AG09309 (cell line): Measurements from ENCODE around the gene CFAP90.

ENCODE experiments used
- DNase-seq: peaks from one replicate; pipeline ENCODE4 v3.0.0-alpha.2; 2010; ENCODE audit warnings: low read depth
- H3K4me3 ChIP-seq: 2 replicates; pipeline ENCODE4 v1.5.1; 2011; ENCODE audit warnings: mild to moderate bottlenecking, low read depth, low read length, moderate library complexity; ENCODE audit not compliant: control insufficient read depth
- TF ChIP-seq, protein P1 (sequence below): IDR thresholded peaks from 2 replicates; pipeline ENCODE4 v1.5.1; 2011; ENCODE audit warnings: mild to moderate bottlenecking, low read depth, low read length, inconsistent platforms; ENCODE audit not compliant: insufficient read depth, control insufficient read depth; ENCODE audit errors: missing control alignments

The CFAP90 gene, protein sequence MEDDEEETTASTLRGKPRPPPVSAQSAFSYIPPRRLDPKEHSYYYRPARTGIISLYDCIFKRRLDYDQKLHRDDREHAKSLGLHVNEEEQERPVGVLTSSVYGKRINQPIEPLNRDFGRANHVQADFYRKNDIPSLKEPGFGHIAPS

GRCh38 chr5:7850395-7851239 lies at the start of gene CFAP90:
TSS of gene CFAP90 (minus strand) at chr5:7851133. CDS start at chr5:7851021, 112 bp downstream.
- no peak for DNase-seq
- H3K4me3 ChIP-seq = no peak within 1 kb of the TSS; the same call in none of the 2 replicates
- TF ChIP-seq, protein P1, sequence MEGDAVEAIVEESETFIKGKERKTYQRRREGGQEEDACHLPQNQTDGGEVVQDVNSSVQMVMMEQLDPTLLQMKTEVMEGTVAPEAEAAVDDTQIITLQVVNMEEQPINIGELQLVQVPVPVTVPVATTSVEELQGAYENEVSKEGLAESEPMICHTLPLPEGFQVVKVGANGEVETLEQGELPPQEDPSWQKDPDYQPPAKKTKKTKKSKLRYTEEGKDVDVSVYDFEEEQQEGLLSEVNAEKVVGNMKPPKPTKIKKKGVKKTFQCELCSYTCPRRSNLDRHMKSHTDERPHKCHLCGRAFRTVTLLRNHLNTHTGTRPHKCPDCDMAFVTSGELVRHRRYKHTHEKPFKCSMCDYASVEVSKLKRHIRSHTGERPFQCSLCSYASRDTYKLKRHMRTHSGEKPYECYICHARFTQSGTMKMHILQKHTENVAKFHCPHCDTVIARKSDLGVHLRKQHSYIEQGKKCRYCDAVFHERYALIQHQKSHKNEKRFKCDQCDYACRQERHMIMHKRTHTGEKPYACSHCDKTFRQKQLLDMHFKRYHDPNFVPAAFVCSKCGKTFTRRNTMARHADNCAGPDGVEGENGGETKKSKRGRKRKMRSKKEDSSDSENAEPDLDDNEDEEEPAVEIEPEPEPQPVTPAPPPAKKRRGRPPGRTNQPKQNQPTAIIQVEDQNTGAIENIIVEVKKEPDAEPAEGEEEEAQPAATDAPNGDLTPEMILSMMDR = peak; percentile 40

- DNase-seq = no peak
- no peak overlapping the region for H3K4me3 ChIP-seq
These were observed 46.2 kb upstream of the CFAP90 start for GRCh38 chr5:7897014-7897600.

DNA sequence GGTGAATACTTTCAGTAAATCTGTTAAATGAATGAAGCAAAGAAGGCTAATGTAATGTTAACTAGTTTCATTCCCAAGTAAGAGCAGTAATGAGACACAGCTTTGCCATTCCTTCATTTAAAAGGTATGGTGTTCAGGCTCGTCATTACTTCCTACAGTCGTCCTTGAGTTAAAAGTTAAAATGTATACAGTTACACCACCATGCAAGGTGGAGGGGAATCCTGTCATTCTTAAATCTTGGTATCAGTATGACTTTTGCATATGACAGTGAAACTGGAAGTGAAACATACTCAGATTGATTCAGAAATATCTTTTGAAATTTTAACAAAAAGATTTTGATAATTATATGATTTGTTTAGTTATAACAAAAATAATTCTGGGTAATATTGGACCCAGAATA lies 43.9 kb upstream of the CFAP90 start:
- no peak for DNase-seq
- TF ChIP-seq, protein P1 = no peak
- no peak overlapping the region for H3K4me3 ChIP-seq

More at GRCh38 chr5:7897014-7897600, 46.2 kb upstream of the CFAP90 start:
- TF ChIP-seq, protein P1 = peak; percentile 60

DNA sequence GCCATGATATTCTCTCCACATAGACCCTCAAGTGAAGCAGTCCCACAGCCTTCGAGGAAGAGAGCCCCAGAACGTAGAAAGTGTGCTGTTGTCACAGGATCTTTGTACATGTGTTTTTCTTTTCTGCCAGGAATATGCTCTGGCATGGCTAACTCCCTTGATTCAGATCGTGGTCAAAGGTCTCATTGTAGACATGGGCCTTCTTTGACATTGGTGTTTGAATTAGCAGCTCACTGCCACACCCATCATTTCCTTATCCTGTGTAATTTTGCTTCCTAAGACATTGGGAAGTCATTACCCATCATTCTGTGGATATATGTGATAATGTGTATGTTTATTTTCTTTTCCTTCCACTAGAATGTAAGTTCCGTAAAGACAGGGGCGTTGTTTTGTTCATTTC lies 43.5 kb upstream of the CFAP90 start:
- TF ChIP-seq, protein P1 = no peak
- H3K4me3 ChIP-seq = no peak overlapping the region
- no peak for DNase-seq

DNA sequence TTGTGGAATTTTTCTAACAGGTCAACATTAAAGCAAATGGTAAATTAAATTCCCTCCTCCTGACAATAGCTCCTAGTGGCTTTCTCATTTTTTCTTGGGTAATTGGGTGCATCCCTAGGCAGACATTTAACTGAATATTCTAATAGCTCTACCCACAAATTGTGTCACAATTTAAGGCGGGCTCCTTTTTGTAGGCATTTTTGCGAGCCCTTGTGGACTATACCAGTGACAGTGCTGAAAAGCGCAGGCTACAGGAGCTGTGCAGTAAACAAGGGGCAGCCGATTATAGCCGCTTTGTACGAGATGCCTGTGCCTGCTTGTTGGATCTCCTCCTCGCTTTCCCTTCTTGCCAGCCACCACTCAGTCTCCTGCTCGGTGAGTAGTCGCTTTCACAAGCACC lies 38.0 kb upstream of the CFAP90 start:
- TF ChIP-seq, protein P1 = no peak
- no peak for DNase-seq
- H3K4me3 ChIP-seq = no peak overlapping the region

DNA sequence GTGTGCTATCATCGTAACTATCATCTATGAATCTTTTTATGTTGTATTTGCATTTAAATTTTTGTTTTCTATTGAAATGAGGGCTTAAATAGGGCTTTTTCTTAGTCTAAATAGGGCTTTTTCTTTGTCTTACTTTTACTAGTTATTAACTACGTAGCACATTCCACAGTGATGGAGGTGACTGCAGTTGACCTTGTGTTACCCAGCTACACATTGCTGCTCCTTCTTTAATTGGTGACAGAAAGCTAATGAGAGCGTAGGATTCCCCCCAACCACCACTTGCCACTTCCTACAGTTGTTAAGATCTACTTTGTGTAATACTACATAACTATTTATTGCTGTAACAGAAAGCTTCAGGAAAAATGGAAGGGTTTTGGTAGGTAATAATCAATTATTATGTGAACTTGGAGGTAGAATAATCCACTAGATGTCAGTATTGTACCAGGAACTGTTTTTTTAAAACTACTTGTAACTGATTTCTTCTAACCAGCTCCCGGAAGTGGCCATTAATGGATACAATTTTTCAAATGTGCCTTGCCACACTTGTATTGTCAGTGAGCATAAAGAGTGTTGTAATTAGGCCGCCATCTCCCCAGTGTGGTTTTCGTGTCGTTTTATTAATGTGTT lies 36.0 kb upstream of the CFAP90 start:
- DNase-seq = peak; percentile 46
- TF ChIP-seq, protein P1 = peak; percentile 46
- H3K4me3 ChIP-seq = no peak overlapping the region
